ENCODE data around the gene DOCK3.
"Not testable (repeated sequence)": the region's sequence is repeated elsewhere in the genome, so short reads cannot be mapped to it uniquely, and the experiment has no call there.

The DOCK3 gene

GRCh38 chr3:51137715-51138114 lies 463.0 kb downstream of the DOCK3 start:
- no peak for DNase-seq

DNA sequence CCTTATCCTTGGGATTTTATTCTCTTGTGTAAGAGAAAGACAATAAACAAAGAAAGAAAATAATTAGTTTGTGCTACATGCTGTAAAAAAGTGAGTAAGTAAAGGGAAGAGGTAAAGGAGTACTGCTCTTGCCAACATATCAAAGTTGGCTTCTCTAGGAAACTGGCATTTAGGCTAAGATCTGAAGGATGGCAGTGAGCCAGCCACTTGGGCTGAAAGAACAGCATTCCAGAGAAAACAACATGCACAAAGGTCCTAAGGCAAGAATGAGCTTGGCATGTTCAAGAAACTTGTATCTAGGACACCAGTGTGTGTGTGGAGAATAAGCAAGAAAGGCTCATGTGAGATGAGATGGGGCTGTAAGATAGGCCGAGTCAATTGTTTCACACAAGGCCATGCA lies 464.9 kb downstream of the DOCK3 start:
- no peak for DNase-seq

GRCh38 chr3:51141573-51141972 lies 466.8 kb downstream of the DOCK3 start:
- DNase-seq = no peak

DNA sequence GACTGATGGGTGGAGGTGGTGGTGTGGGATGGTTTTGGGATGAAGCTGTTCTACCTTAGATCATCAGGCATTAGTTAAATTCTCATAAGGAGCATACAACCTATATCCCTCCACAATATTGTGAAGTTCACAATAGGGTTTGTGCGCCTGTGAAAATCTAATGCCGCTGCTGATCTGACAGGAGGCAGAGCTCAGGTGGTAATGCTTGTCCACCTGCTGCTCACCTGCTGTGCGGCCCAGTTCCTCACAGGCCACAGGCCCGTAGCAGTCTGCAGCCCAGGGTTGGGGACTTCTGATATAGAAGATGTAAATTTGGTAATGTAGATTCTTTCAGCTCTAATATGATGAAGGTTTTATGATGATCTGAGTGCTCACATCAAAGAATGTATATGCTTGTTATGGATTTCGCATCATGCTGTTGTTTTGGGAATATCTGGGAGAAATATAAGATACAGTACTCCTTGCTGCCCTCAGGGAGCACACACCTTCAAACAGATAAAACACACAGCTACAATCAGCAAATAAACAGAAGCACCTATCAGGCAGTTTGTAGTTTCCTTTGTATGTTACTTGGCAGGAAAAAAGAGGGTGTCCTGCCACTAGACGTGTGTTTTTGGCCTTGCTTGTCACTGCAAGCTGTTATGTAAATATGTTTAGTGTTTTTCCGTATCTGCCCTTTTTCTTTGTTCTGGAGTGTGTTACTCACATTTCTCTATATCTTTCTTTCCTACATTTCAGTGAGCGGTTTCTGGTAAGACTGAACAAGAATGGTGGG lies 471.3 kb downstream of the DOCK3 start:
- DNase-seq = no peak

DNA sequence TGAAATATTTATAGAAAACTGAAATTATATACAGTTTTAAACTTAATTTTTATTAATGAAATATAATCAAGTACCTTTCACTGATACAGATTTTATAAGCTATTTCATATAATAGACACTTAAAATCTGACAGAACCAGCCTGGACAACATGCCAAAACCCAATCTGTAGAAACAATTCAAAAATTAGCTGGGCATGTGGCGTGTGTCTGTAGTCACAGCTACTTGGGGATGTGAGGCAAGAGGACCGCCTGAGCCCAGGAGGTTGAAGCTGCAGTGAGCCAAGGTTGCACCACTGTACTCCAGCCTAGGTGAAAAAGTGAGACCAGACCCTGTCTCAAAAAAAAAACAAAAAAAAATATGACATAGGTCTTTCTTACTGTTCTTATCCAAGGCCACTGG lies 472.1 kb downstream of the DOCK3 start:
- DNase-seq = no peak

- no peak for DNase-seq
Observed at GRCh38 chr3:51156147-51156546, 481.4 kb downstream of the DOCK3 start.

DNA sequence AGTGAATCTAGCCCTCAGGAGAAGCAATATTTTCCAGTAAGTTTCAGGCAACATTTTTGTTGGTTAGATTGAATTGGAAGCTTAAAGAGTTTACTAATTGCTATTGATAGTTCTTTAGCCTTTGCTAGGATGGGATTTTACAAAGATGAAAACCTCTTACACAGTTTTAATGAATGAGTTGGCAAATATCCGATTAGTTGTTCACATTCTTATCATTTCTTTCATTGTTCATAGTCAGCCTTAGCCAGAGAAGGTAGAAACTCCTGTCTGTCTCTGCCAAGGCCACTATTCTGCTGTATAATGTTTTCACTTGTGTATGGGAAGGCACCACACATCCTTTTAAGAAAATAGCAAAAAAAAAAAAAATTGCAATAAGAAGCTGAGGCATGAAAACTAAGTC lies 488.3 kb downstream of the DOCK3 start:
- no peak for DNase-seq

GRCh38 chr3:51173518-51174271 lies 499.0 kb downstream of the DOCK3 start:
- no peak for DNase-seq

- DNase-seq = no peak
Observed at GRCh38 chr3:51176923-51177322, 502.2 kb downstream of the DOCK3 start.

DNA sequence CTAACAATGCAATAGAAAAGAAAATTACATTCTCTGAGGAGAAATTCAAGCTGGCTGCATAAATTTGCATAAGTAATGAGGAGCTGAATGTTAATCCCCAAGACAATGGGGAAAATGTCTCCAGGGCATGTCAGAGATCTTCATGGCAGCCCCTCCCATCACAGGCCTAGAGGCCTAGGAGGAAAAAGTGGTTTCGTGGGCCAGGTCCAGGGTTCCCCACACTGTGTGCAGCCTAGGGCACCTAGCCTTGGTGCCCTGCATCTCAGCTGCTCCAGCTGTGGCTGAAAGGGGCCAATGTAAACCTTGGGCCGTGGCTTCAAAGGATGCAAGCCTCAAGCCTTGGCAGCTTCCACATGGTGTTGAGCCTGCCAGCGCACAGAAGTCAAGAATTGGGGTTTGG lies 511.7 kb downstream of the DOCK3 start:
- DNase-seq = not testable (repeated sequence)

DNA sequence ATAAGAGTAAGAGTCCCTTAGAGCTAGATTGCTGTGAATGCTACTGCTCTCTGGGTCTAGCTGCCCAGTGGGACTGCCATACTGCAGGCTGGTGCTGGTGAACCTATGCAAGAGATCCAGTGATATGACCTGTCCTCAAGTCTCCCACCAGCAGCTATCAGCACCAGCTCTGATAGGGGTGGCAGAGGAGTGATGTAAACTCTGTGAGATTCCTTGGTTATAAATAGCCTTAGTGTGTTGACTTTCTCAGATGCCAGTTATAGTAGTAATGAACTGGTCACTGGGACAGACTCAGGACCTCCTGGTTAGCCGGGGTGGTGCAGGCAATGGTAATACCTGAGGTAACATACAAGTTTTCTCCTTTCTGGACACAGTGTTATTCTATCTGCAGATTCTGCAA lies 515.5 kb downstream of the DOCK3 start:
- DNase-seq = no peak

GRCh38 chr3:51190827-51191226 lies 516.1 kb downstream of the DOCK3 start:
- no peak for DNase-seq

GRCh38 chr3:51191768-51192167 lies 517.0 kb downstream of the DOCK3 start:
- no peak for DNase-seq

DNA sequence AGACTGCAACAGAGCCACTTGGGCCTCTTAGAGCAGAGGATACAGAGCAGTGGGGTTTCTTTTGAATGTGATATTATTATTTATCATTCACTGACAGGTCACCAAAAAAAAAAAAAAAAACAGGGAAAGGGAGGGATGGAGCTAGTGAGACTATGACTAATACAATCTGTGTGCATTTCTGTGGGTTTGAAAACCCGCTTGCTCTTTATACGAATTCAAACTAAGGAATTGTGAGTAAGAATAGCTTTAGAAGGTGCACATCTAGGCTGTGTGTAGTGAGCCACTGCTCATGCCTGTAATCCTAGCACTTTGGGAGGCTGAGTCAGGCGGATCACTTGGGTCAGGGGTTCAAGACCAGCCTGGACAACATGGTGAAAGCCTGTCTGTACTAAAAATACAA lies 523.8 kb downstream of the DOCK3 start:
- no peak for DNase-seq

DNA sequence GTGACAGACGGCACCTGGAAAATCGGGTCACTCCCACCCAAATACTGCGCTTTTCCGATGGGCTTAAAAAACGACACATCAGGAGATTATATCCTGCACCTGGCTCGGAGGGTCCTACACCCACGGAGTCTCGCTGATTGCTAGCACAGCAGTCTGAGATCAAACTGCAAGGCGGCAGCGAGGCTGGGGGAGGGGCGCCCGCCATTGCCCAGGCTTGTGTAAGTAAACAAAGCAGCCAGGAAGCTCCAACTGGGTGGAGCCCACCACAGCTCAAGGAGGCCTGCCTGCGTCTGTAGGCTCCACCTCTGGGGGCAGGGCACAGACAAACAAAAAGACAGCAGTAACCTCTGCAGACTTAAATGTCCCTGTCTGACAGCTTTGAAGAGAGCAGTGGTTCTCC lies 524.6 kb downstream of the DOCK3 start:
- peak in 1 of 2 experiments; percentile 40 for DNase-seq

GRCh38 chr3:51216291-51216690 lies 541.6 kb downstream of the DOCK3 start:
- no peak for DNase-seq

GRCh38 chr3:51221959-51222358 lies 547.2 kb downstream of the DOCK3 start:
- no peak for DNase-seq

- no peak for DNase-seq
Observed at GRCh38 chr3:51224283-51224682, 549.6 kb downstream of the DOCK3 start.

GRCh38 chr3:51224843-51225242 lies 550.1 kb downstream of the DOCK3 start:
- DNase-seq = no peak

GRCh38 chr3:51242939-51243338 lies 568.2 kb downstream of the DOCK3 start:
- no peak for DNase-seq

DNA sequence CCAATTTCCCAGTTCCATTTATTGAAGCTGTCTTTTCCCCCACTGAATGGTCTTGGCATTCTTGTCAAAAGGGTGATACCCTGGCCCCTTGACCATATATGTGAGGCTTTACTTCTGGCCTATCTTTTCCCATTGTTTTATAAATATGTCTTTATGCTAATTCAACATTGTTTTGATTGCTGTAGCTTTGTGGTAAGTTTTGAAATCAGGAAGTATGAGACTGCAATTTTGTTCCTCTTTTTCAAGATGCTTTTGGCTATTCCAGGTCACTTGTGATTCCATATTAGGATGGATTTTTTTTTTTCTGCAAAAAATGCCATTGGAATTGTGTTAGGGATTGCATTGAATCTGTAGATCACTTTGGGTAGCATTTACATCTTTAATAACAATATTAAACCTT lies 569.2 kb downstream of the DOCK3 start:
- DNase-seq = no peak

DNA sequence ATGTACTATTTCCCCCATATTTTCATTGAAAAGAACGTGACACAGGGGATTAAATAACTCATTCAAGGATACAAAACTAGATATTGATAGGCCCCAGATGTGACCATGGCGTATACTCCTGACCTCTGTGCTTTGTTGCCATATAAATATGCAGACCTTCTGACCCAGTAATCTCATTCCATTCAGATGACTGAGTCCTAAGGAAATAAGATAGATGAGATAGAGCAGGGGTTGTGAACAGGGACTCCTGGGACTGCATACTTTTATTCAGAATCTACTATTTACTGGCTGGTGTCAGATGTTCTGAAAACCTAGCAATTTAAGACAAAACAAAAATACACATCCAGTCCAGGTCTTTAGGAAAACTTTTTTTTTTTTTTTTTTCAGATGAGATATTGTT lies 571.1 kb downstream of the DOCK3 start:
- DNase-seq = no peak

- no peak for DNase-seq
Observed at GRCh38 chr3:51257870-51258269, 583.1 kb downstream of the DOCK3 start.

- DNase-seq = not testable (repeated sequence)
Observed at GRCh38 chr3:51264166-51264565, 589.4 kb downstream of the DOCK3 start.

DNA sequence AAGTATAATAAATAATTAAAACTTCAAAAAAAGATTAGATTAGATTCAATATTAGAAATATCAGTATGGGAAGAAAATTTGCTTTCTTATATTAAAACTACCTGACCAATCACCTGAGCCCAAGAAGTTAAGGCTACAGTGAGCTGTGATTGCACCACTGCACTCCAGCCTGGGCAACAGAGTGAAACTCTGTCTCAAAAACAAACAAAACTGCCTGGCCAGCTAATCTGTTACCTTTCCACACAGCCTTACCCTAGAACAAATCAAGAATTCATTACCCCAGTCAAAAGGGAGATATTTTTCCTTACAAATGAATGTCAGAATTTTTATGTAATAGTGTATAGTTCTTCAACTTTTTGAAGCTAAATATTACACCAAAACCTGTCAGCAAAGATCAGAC lies 593.4 kb downstream of the DOCK3 start:
- DNase-seq = no peak

Data from SHP77 (cell line).